AG10803 (cell line): ENCODE results near the gene FBXO10.
A peak's percentile ranks its signal among the peaks of the same experiment; 100 is the strongest.
"Not testable (repeated sequence)": the region's sequence is repeated elsewhere in the genome, so short reads cannot be mapped to it uniquely, and the experiment has no call there.

Experiments
- DNase-seq: peaks from one replicate; pipeline ENCODE4 v3.0.0; 2010; ENCODE audit warnings: low read depth
- H3K4me3 ChIP-seq: 2 replicates; pipeline ENCODE4 v1.5.1; 2011; ENCODE audit warnings: mild to moderate bottlenecking, low read length, control low read depth
- CTCF ChIP-seq: conservative IDR thresholded peaks from 2 replicates; pipeline ENCODE4 v1.5.1; 2011; ENCODE audit warnings: mild to moderate bottlenecking, low read length, control low read depth, inconsistent platforms

Gene FBXO10

GRCh38 chr9:37515620-37516258 lies 60.4 kb downstream of the FBXO10 start:
- TF ChIP-seq CTCF = no peak
- no peak overlapping the region for H3K4me3 ChIP-seq
- no peak for DNase-seq

- TF ChIP-seq CTCF = no peak
- no peak for DNase-seq
Measured at GRCh38 chr9:37514999-37515398, 61.2 kb downstream of the FBXO10 start.

GRCh38 chr9:37514415-37514814 lies 61.8 kb downstream of the FBXO10 start:
- DNase-seq, H3K4me3 ChIP-seq: not testable (repeated sequence)

More at GRCh38 chr9:37514999-37515398, 61.2 kb downstream of the FBXO10 start:
- no peak overlapping the region for H3K4me3 ChIP-seq

- no peak overlapping the region for H3K4me3 ChIP-seq
- DNase-seq = no peak
Measured at GRCh38 chr9:37512437-37512836, 63.7 kb downstream of the FBXO10 start.

GRCh38 chr9:37511016-37512010 lies 64.9 kb downstream of the FBXO10 start:
- no peak for DNase-seq

More at GRCh38 chr9:37512437-37512836, 63.7 kb downstream of the FBXO10 start:
- TF ChIP-seq CTCF = no peak

GRCh38 chr9:37510053-37510452 lies 66.1 kb downstream of the FBXO10 start:
- not testable (repeated sequence) for H3K4me3 ChIP-seq, DNase-seq

More at GRCh38 chr9:37511016-37512010, 64.9 kb downstream of the FBXO10 start:
- no peak overlapping the region for H3K4me3 ChIP-seq
- TF ChIP-seq CTCF = 0 out of 2 replicates have a peak, but pooled peaks have one; percentile 11

GRCh38 chr9:37509536-37509935 lies 66.6 kb downstream of the FBXO10 start:
- no peak for TF ChIP-seq CTCF
- no peak for DNase-seq
- H3K4me3 ChIP-seq = no peak overlapping the region

- DNase-seq = no peak
- no peak for TF ChIP-seq CTCF
- no peak overlapping the region for H3K4me3 ChIP-seq
Measured at GRCh38 chr9:37508834-37509206, 67.4 kb downstream of the FBXO10 start.
